ENCODE data around the gene SPIRE1. TPM values are rescaled to one million over a fixed set of nuclear protein-coding genes. Genes with fewer than 3 reads are reported as not detected.

SPIRE1 gene
- total and polyA plus RNA-seq, 7 experiments from 2014 or later, result 0.66 to 2.9 (median 1.3) TPM; not detected in 1

- no peaks in the 10 kb centered on the region for H3K9me3 ChIP-seq (ENCODE audit: control insufficient read depth in 2 of 3, low read length in 3 of 3)
- peaks cover 6 to 36% (median 26%) of the 10 kb centered on the region in 5 donors for H3K27me3 Mint-ChIP-seq
- no peaks in the 10 kb centered on the region for H3K27me3 ChIP-seq (ENCODE audit: control insufficient read depth in 2 of 2, insufficient read depth in 2 of 2, low read length in 2 of 2)
- peak overlapping the region in 7 of 10 donors; percentile 8 to 45 (median 24) for H3K4me3 Mint-ChIP-seq
- no peak for ATAC-seq
- ChIA-PET POLR2A (no interaction called here), CTCF (interaction anchor here (0.7 kb wide), 1 partner anchor 19 kb away, joined by 3 read pairs; no protein-coding TSS in a partner anchor)
- H3K36me3 Mint-ChIP-seq, result peaks cover 0 to 5% (median 0%) of the 10 kb centered on the region in 5 donors
- H3K9me3 Mint-ChIP-seq, result no peaks in the 10 kb centered on the region
- no peaks in the 10 kb centered on the region for H3K36me3 ChIP-seq (ENCODE audit: control insufficient read depth in 2 of 3, insufficient read depth in 3 of 3, low read length in 3 of 3)
- intact Hi-C loops (cut with micrococcal nuclease), result loop anchor here (5.0 kb wide), 2 partner anchors 47 to 248 kb away; partner anchors contain the start of genes CEP76 (in 1 of the 2), PRELID3A (in 1 of the 2) and PSMG2 (in 1 of the 2)
- no peak for DNase-seq
- H3K4me1 ChIP-seq (ENCODE audit: control insufficient read depth in 2 of 2, insufficient read depth in 2 of 2, low read length in 2 of 2), result peaks cover 7 to 10% of the 10 kb centered on the region in 2 donors
- H3K4me3 ChIP-seq (ENCODE audit: low read length), result no peak overlapping the region
- H3K27ac ChIP-seq (ENCODE audit: low read depth, low read length), result no peak overlapping the region
- peak overlapping the region in 1 of 9 donors; percentile 43 for H3K27ac Mint-ChIP-seq
- peaks cover 14 to 39% (median 15%) of the 10 kb centered on the region in 7 donors for H3K4me1 Mint-ChIP-seq
Observed at GRCh38 chr18:12654971-12655370, 2.9 kb downstream of the SPIRE1 start.

- peak overlapping the region in 1 of 9 donors; percentile 54 for H3K27ac Mint-ChIP-seq
- H3K27me3 ChIP-seq (ENCODE audit: control insufficient read depth in 2 of 2, insufficient read depth in 2 of 2, low read length in 2 of 2), result no peaks in the 10 kb centered on the region
- peaks cover 7 to 41% (median 19%) of the 10 kb centered on the region in 5 donors for H3K27me3 Mint-ChIP-seq
- peak in 1 of 9 donors; percentile 26 for DNase-seq
- CTCF ChIA-PET, result no interaction called here
- H3K4me3 Mint-ChIP-seq, result peak overlapping the region in 2 of 10 donors; percentile 14 to 57
- no peaks in the 10 kb centered on the region for H3K9me3 ChIP-seq (ENCODE audit: control insufficient read depth in 2 of 3, low read length in 3 of 3)
- no peaks in the 10 kb centered on the region for H3K36me3 ChIP-seq (ENCODE audit: control insufficient read depth in 2 of 3, insufficient read depth in 3 of 3, low read length in 3 of 3)
- H3K27ac ChIP-seq (ENCODE audit: low read depth, low read length), result no peak overlapping the region
- peaks cover 7 to 10% of the 10 kb centered on the region in 2 donors for H3K4me1 ChIP-seq (ENCODE audit: control insufficient read depth in 2 of 2, insufficient read depth in 2 of 2, low read length in 2 of 2)
- peak; percentile 31 for ATAC-seq
- no peak overlapping the region for H3K4me3 ChIP-seq (ENCODE audit: low read length)
- POLR2A ChIA-PET, result interaction anchor here (0.7 kb wide), 2 partner anchors 307 to 616 kb away, joined by 3 read pairs; no protein-coding TSS in a partner anchor
- intact Hi-C loops (cut with micrococcal nuclease), result no loop called here
- no peaks in the 10 kb centered on the region for H3K9me3 Mint-ChIP-seq
- H3K36me3 Mint-ChIP-seq, result peaks cover 0 to 5% (median 0%) of the 10 kb centered on the region in 5 donors
- peaks cover 6 to 33% (median 7%) of the 10 kb centered on the region in 7 donors for H3K4me1 Mint-ChIP-seq
Observed at GRCh38 chr18:12652861-12653401, 5.0 kb downstream of the SPIRE1 start.

GRCh38 chr18:12651651-12652050 is 6.3 kb downstream of the SPIRE1 start:
- Mint-ChIP-seq H3K27ac (no peak overlapping the region), H3K9me3 (peaks cover 0 to 1% (median 0%) of the 10 kb centered on the region in 11 donors), H3K4me1 (peaks cover 3 to 32% (median 4%) of the 10 kb centered on the region in 7 donors), H3K4me3 (no peak overlapping the region), H3K36me3 (peaks cover 0 to 4% (median 0%) of the 10 kb centered on the region in 5 donors), H3K27me3 (peaks cover 15 to 39% (median 18%) of the 10 kb centered on the region in 5 donors)
- H3K27me3 ChIP-seq (ENCODE audit: control insufficient read depth in 2 of 2, insufficient read depth in 2 of 2, low read length in 2 of 2), result no peaks in the 10 kb centered on the region
- CTCF ChIA-PET, result no interaction called here
- ATAC-seq (no peak), DNase-seq (no peak)
- H3K4me3 ChIP-seq (ENCODE audit: low read length), result no peak overlapping the region
- H3K27ac ChIP-seq (ENCODE audit: low read depth, low read length), result no peak overlapping the region
- intact Hi-C loops (cut with micrococcal nuclease), result no loop called here
- POLR2A ChIA-PET, result no interaction called here
- peaks cover 1 to 5% of the 10 kb centered on the region in 2 donors for H3K4me1 ChIP-seq (ENCODE audit: control insufficient read depth in 2 of 2, insufficient read depth in 2 of 2, low read length in 2 of 2)
- H3K9me3 ChIP-seq (ENCODE audit: control insufficient read depth in 2 of 3, low read length in 3 of 3), result no peaks in the 10 kb centered on the region
- H3K36me3 ChIP-seq (ENCODE audit: control insufficient read depth in 2 of 3, insufficient read depth in 3 of 3, low read length in 3 of 3), result no peaks in the 10 kb centered on the region

- ATAC-seq, result no peak
- POLR2A ChIA-PET, result no interaction called here
Observed at GRCh38 chr18:12647773-12648172, 10.1 kb downstream of the SPIRE1 start.

GRCh38 chr18:12645751-12646203 is 12.1 kb downstream of the SPIRE1 start:
- intact Hi-C loops (cut with micrococcal nuclease), result no loop called here
- H3K27ac Mint-ChIP-seq, result no peak overlapping the region
- CTCF ChIA-PET, result no interaction called here
- POLR2A ChIA-PET, result no interaction called here
- no peak overlapping the region for H3K4me3 Mint-ChIP-seq
- DNase-seq (no peak), ATAC-seq (no peak)
- H3K9me3 Mint-ChIP-seq, result peaks cover 0 to 1% (median 0%) of the 10 kb centered on the region in 11 donors
- H3K4me1 Mint-ChIP-seq, result peaks cover 0 to 2% (median 0%) of the 10 kb centered on the region in 7 donors
- Histone ChIP-seq H3K36me3 (ENCODE audit: control insufficient read depth in 2 of 3, insufficient read depth in 3 of 3, low read length in 3 of 3) (no peaks in the 10 kb centered on the region), H3K27ac (ENCODE audit: low read depth, low read length) (no peak overlapping the region), H3K27me3 (ENCODE audit: control insufficient read depth in 2 of 2, insufficient read depth in 2 of 2, low read length in 2 of 2) (no peaks in the 10 kb centered on the region), H3K4me1 (ENCODE audit: control insufficient read depth in 2 of 2, insufficient read depth in 2 of 2, low read length in 2 of 2) (no peaks in the 10 kb centered on the region), H3K9me3 (ENCODE audit: control insufficient read depth in 2 of 3, low read length in 3 of 3) (no peaks in the 10 kb centered on the region), H3K4me3 (ENCODE audit: low read length) (no peak overlapping the region)
- no peaks in the 10 kb centered on the region for H3K36me3 Mint-ChIP-seq
- H3K27me3 Mint-ChIP-seq, result peaks cover 15 to 38% (median 18%) of the 10 kb centered on the region in 5 donors

More at GRCh38 chr18:12647773-12648172, 10.1 kb downstream of the SPIRE1 start:
- Mint-ChIP-seq H3K27ac (no peak overlapping the region), H3K4me1 (peaks cover 0 to 8% (median 0%) of the 10 kb centered on the region in 7 donors), H3K36me3 (no peaks in the 10 kb centered on the region), H3K27me3 (peaks cover 9 to 36% (median 17%) of the 10 kb centered on the region in 5 donors), H3K4me3 (no peak overlapping the region), H3K9me3 (peaks cover 0 to 1% (median 0%) of the 10 kb centered on the region in 11 donors)
- CTCF ChIA-PET, result interaction anchor here (0.7 kb wide), 1 partner anchor 375 kb away, joined by 3 read pairs; no protein-coding TSS in a partner anchor
- DNase-seq, result no peak
- H3K27ac ChIP-seq (ENCODE audit: low read depth, low read length), result no peak overlapping the region
- no peaks in the 10 kb centered on the region for H3K27me3 ChIP-seq (ENCODE audit: control insufficient read depth in 2 of 2, insufficient read depth in 2 of 2, low read length in 2 of 2)
- H3K36me3 ChIP-seq (ENCODE audit: control insufficient read depth in 2 of 3, insufficient read depth in 3 of 3, low read length in 3 of 3), result no peaks in the 10 kb centered on the region
- H3K4me1 ChIP-seq (ENCODE audit: control insufficient read depth in 2 of 2, insufficient read depth in 2 of 2, low read length in 2 of 2), result no peaks in the 10 kb centered on the region
- intact Hi-C loops (cut with micrococcal nuclease), result no loop called here
- no peak overlapping the region for H3K4me3 ChIP-seq (ENCODE audit: low read length)
- no peaks in the 10 kb centered on the region for H3K9me3 ChIP-seq (ENCODE audit: control insufficient read depth in 2 of 3, low read length in 3 of 3)

GRCh38 chr18:12645254-12645653 is 12.7 kb downstream of the SPIRE1 start:
- no peaks in the 10 kb centered on the region for H3K27me3 ChIP-seq (ENCODE audit: control insufficient read depth in 2 of 2, insufficient read depth in 2 of 2, low read length in 2 of 2)
- Mint-ChIP-seq H3K9me3 (peaks cover 0 to 1% (median 0%) of the 10 kb centered on the region in 11 donors), H3K36me3 (no peaks in the 10 kb centered on the region), H3K4me1 (peaks cover 0 to 2% (median 0%) of the 10 kb centered on the region in 7 donors), H3K27me3 (peaks cover 16 to 43% (median 21%) of the 10 kb centered on the region in 5 donors), H3K27ac (no peak overlapping the region), H3K4me3 (no peak overlapping the region)
- H3K27ac ChIP-seq (ENCODE audit: low read depth, low read length), result no peak overlapping the region
- no peak overlapping the region for H3K4me3 ChIP-seq (ENCODE audit: low read length)
- POLR2A ChIA-PET, result no interaction called here
- no peaks in the 10 kb centered on the region for H3K4me1 ChIP-seq (ENCODE audit: control insufficient read depth in 2 of 2, insufficient read depth in 2 of 2, low read length in 2 of 2)
- H3K36me3 ChIP-seq (ENCODE audit: control insufficient read depth in 2 of 3, insufficient read depth in 3 of 3, low read length in 3 of 3), result no peaks in the 10 kb centered on the region
- ATAC-seq (no peak), DNase-seq (no peak)
- CTCF ChIA-PET, result no interaction called here
- intact Hi-C loops (cut with micrococcal nuclease), result no loop called here
- H3K9me3 ChIP-seq (ENCODE audit: control insufficient read depth in 2 of 3, low read length in 3 of 3), result no peaks in the 10 kb centered on the region

Data from naive thymus-derived CD4-positive, alpha-beta T cell (primary cell).